ENCODE data around the gene SORCS3. TPM values are rescaled to one million over a fixed set of nuclear protein-coding genes. Genes with fewer than 3 reads are reported as not detected.
A peak's percentile ranks its signal among the peaks of the same experiment; 100 is the strongest.

The SORCS3 gene
- total and polyA plus RNA-seq, 4 donors = 0.93 TPM; not detected in 3

DNA sequence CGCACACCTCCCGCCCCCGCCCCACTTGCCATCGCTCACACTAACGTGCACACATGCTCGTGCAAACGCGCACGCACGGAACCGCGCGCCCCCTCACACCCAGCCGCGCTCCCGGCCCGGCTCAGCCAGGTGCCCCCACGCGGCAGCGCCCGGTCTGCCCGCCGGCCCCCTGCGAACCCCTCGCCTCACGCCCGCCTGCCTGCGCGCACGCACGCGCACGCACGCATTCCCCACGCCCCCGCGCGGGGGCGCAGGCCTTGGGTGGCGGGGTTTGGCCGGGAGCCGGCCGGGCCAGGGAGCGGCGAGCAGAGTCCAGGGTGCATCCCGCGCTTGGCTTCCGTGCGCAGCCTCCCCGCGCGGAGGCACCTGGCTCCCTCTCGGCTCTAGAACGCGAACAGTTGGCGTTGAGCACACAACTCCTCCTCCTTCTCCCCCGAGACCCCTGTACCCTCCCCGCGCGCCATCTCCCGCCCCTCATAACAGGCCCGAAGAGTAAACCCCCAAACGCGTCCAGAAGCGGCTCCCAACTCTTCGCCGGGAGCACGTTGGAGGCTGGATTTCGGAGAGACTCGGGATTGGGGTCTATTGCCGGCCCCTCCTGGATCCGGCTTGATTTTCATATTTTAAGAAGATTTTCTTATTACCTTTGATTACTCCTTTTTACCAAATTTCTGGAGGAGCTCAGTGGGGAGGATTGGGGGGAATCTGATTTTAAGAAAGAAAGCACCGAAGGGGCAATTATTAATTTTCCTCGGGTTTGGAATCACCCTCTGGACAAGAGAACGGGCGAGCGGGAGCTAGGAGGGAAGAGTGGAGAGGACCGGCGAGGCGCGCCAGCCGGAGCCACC, 527 bp upstream of the SORCS3 start:
- H3K27ac ChIP-seq (ENCODE audit: low read depth in 1 of 2, low read length in 2 of 2) = no peak overlapping the region
- WGBS = 3% methylated on average over 82 of the region's 82 CpGs
- TF ChIP-seq NR2F2 (IDR thresholded peaks at IDR 0.05) (no peak), FOXA2 (IDR thresholded peaks at IDR 0.05) (no peak), HNF4A (conservative IDR thresholded peaks at IDR 0.05) (no peak), SP1 (IDR thresholded peaks at IDR 0.05) (no peak), GABPA (IDR thresholded peaks at IDR 0.05 in 1 of 2, conservative IDR thresholded peaks at IDR 0.05 in 1 of 2) (no peak), HNF4G (IDR thresholded peaks at IDR 0.05) (no peak), TAF1 (conservative IDR thresholded peaks at IDR 0.05) (no peak), EGR1 (IDR thresholded peaks at IDR 0.05; ENCODE audit: low read depth in 2 of 2) (no peak), FOXA1 (IDR thresholded peaks at IDR 0.05) (no peak), YY1 (IDR thresholded peaks at IDR 0.05) (no peak)
- TF ChIP-seq, protein P1, sequence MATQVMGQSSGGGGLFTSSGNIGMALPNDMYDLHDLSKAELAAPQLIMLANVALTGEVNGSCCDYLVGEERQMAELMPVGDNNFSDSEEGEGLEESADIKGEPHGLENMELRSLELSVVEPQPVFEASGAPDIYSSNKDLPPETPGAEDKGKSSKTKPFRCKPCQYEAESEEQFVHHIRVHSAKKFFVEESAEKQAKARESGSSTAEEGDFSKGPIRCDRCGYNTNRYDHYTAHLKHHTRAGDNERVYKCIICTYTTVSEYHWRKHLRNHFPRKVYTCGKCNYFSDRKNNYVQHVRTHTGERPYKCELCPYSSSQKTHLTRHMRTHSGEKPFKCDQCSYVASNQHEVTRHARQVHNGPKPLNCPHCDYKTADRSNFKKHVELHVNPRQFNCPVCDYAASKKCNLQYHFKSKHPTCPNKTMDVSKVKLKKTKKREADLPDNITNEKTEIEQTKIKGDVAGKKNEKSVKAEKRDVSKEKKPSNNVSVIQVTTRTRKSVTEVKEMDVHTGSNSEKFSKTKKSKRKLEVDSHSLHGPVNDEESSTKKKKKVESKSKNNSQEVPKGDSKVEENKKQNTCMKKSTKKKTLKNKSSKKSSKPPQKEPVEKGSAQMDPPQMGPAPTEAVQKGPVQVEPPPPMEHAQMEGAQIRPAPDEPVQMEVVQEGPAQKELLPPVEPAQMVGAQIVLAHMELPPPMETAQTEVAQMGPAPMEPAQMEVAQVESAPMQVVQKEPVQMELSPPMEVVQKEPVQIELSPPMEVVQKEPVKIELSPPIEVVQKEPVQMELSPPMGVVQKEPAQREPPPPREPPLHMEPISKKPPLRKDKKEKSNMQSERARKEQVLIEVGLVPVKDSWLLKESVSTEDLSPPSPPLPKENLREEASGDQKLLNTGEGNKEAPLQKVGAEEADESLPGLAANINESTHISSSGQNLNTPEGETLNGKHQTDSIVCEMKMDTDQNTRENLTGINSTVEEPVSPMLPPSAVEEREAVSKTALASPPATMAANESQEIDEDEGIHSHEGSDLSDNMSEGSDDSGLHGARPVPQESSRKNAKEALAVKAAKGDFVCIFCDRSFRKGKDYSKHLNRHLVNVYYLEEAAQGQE (IDR thresholded peaks at IDR 0.05) = no peak
- TF ChIP-seq, protein P2, sequence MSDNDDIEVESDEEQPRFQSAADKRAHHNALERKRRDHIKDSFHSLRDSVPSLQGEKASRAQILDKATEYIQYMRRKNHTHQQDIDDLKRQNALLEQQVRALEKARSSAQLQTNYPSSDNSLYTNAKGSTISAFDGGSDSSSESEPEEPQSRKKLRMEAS (IDR thresholded peaks at IDR 0.05) = no peak
- TF ChIP-seq, protein P3, sequence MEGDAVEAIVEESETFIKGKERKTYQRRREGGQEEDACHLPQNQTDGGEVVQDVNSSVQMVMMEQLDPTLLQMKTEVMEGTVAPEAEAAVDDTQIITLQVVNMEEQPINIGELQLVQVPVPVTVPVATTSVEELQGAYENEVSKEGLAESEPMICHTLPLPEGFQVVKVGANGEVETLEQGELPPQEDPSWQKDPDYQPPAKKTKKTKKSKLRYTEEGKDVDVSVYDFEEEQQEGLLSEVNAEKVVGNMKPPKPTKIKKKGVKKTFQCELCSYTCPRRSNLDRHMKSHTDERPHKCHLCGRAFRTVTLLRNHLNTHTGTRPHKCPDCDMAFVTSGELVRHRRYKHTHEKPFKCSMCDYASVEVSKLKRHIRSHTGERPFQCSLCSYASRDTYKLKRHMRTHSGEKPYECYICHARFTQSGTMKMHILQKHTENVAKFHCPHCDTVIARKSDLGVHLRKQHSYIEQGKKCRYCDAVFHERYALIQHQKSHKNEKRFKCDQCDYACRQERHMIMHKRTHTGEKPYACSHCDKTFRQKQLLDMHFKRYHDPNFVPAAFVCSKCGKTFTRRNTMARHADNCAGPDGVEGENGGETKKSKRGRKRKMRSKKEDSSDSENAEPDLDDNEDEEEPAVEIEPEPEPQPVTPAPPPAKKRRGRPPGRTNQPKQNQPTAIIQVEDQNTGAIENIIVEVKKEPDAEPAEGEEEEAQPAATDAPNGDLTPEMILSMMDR (IDR thresholded peaks at IDR 0.05; ENCODE audit: low read depth, low read length, missing input control) = no peak
- TF ChIP-seq, protein P4, sequence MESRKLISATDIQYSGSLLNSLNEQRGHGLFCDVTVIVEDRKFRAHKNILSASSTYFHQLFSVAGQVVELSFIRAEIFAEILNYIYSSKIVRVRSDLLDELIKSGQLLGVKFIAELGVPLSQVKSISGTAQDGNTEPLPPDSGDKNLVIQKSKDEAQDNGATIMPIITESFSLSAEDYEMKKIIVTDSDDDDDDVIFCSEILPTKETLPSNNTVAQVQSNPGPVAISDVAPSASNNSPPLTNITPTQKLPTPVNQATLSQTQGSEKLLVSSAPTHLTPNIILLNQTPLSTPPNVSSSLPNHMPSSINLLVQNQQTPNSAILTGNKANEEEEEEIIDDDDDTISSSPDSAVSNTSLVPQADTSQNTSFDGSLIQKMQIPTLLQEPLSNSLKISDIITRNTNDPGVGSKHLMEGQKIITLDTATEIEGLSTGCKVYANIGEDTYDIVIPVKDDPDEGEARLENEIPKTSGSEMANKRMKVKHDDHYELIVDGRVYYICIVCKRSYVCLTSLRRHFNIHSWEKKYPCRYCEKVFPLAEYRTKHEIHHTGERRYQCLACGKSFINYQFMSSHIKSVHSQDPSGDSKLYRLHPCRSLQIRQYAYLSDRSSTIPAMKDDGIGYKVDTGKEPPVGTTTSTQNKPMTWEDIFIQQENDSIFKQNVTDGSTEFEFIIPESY (IDR thresholded peaks at IDR 0.05) = no peak
- TF ChIP-seq, protein P5, sequence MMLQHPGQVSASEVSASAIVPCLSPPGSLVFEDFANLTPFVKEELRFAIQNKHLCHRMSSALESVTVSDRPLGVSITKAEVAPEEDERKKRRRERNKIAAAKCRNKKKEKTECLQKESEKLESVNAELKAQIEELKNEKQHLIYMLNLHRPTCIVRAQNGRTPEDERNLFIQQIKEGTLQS (IDR thresholded peaks at IDR 0.05) = no peak
- DNase-seq (ENCODE audit: low spot score) = no peak
- no peak overlapping the region for H3K9ac ChIP-seq (ENCODE audit: low read depth in 1 of 2, low read length in 2 of 2)
- no peaks in the 10 kb centered on the region for H3K36me3 ChIP-seq (ENCODE audit: control insufficient read depth in 4 of 4, insufficient read depth in 3 of 4, low read depth in 1 of 4, low read length in 3 of 4)
- H3K27me3 ChIP-seq (ENCODE audit: control insufficient read depth in 4 of 4, insufficient read depth in 4 of 4, low read length in 3 of 4) = peaks cover 2 to 27% (median 13%) of the 10 kb centered on the region in 4 donors
- H3K4me3 ChIP-seq (ENCODE audit: low read depth in 1 of 3, low read length in 3 of 3) = peak overlapping the region in 1 of 3 donors; percentile 33
- H3K9me3 ChIP-seq (ENCODE audit: control insufficient read depth in 4 of 4, low read length in 3 of 4) = no peaks in the 10 kb centered on the region
- peaks cover 8 to 32% (median 12%) of the 10 kb centered on the region in 4 donors for H3K4me1 ChIP-seq (ENCODE audit: control insufficient read depth in 4 of 4, insufficient read depth in 4 of 4, low read length in 3 of 4)
